Suppressor macrophage (primary cell): Measurements from ENCODE around the gene LRMDA.
A peak's percentile ranks its signal among the peaks of the same experiment; 100 is the strongest.

Experiments used
- DNase-seq, 4 experiments: peaks; one replicate each; pipeline ENCODE4 v3.0.0-alpha.2; 2020 to 2022

The LRMDA gene

GRCh38 chr10:75646218-75646915 is 214.9 kb downstream of the LRMDA start:
- DNase-seq, result no peak

GRCh38 chr10:75646916-75647315 is 215.5 kb downstream of the LRMDA start:
- no peak for DNase-seq

GRCh38 chr10:75647675-75648074 is 216.3 kb downstream of the LRMDA start:
- DNase-seq, result peak in 3 of 4 experiments; percentile 14 to 30 (median 18)

GRCh38 chr10:75648351-75648750 is 216.9 kb downstream of the LRMDA start:
- no peak for DNase-seq

- DNase-seq, result no peak
Observed at GRCh38 chr10:75648854-75649253, 217.4 kb downstream of the LRMDA start.

- DNase-seq, result peak in 3 of 4 experiments; percentile 8 to 62 (median 56)
Observed at GRCh38 chr10:75649466-75649865, 218.0 kb downstream of the LRMDA start.

GRCh38 chr10:75650648-75651047 is 219.2 kb downstream of the LRMDA start:
- no peak for DNase-seq

- peak in 3 of 4 experiments; percentile 11 to 54 (median 29) for DNase-seq
Observed at GRCh38 chr10:75651417-75651816, 220.0 kb downstream of the LRMDA start.

- no peak for DNase-seq
Observed at GRCh38 chr10:75652146-75652740, 220.8 kb downstream of the LRMDA start.

- DNase-seq, result no peak
Observed at GRCh38 chr10:75653761-75654160, 222.3 kb downstream of the LRMDA start.

GRCh38 chr10:75654171-75654771 is 222.8 kb downstream of the LRMDA start:
- no peak for DNase-seq

GRCh38 chr10:75654772-75655171 is 223.3 kb downstream of the LRMDA start:
- no peak for DNase-seq

GRCh38 chr10:75655791-75656451 is 224.5 kb downstream of the LRMDA start:
- peak in 1 of 4 experiments; percentile 6 for DNase-seq

GRCh38 chr10:75657351-75657750 is 225.9 kb downstream of the LRMDA start:
- DNase-seq, result no peak

GRCh38 chr10:75658036-75658435 is 226.6 kb downstream of the LRMDA start:
- no peak for DNase-seq

- DNase-seq, result no peak
Observed at GRCh38 chr10:75658496-75658895, 227.1 kb downstream of the LRMDA start.

- DNase-seq, result no peak
Observed at GRCh38 chr10:75658915-75659314, 227.5 kb downstream of the LRMDA start.

GRCh38 chr10:75660823-75661222 is 229.4 kb downstream of the LRMDA start:
- no peak for DNase-seq

- DNase-seq, result peak in 2 of 4 experiments; percentile 7 to 20
Observed at GRCh38 chr10:75662715-75663114, 231.3 kb downstream of the LRMDA start.

- DNase-seq, result no peak
Observed at GRCh38 chr10:75663947-75664664, 232.7 kb downstream of the LRMDA start.

GRCh38 chr10:75664968-75665367 is 233.5 kb downstream of the LRMDA start:
- DNase-seq, result no peak

- no peak for DNase-seq
Observed at GRCh38 chr10:75665707-75666106, 234.3 kb downstream of the LRMDA start.
